Measurements from ENCODE around the gene NUP85. TPM values are rescaled to one million over a fixed set of nuclear protein-coding genes. Genes with fewer than 3 reads are reported as not detected.

NUP85 gene
- polyA plus RNA-seq, 1 experiment = 31.5 TPM

- no peak for TF ChIP-seq CTCF (IDR thresholded peaks at IDR 0.05; ENCODE audit: low read depth, low read length)
- POLR2A ChIA-PET = interaction anchor here (0.6 to 1.2 kb wide), 3 partner anchors 22 to 544 kb away, joined by 3 to 5 read pairs (median 3); partner anchors contain the start of genes GGA3 and MRPS7
- H3K9me3 ChIP-seq (ENCODE audit: control insufficient read depth, insufficient read depth, low read length) = no peaks in the 10 kb centered on the region
- H3K27me3 ChIP-seq (ENCODE audit: control insufficient read depth, insufficient read depth, low read length) = no peaks in the 10 kb centered on the region
- H3K4me3 ChIP-seq (ENCODE audit: low read depth, low read length) = no peak overlapping the region
- CTCF ChIA-PET = interaction anchor here (0.6 to 2.6 kb wide), 14 partner anchors 8 to 1516 kb away, joined by 3 to 16 read pairs (median 4); partner anchors contain the start of gene MIF4GD
- DNase-seq (ENCODE audit: low read depth, low spot score) = no peak
- no peak overlapping the region for H3K27ac ChIP-seq (ENCODE audit: low read depth, low read length)
Observed at GRCh38 chr17:75239778-75240393, 34.4 kb downstream of the NUP85 start.

- Histone ChIP-seq H3K27me3 (ENCODE audit: control insufficient read depth, insufficient read depth, low read length) (no peaks in the 10 kb centered on the region), H3K9me3 (ENCODE audit: control insufficient read depth, insufficient read depth, low read length) (no peaks in the 10 kb centered on the region), H3K4me3 (ENCODE audit: low read depth, low read length) (no peak overlapping the region), H3K27ac (ENCODE audit: low read depth, low read length) (no peak overlapping the region)
- DNase-seq (ENCODE audit: low read depth, low spot score) = no peak
- peak; percentile 70 for TF ChIP-seq CTCF (IDR thresholded peaks at IDR 0.05; ENCODE audit: low read depth, low read length)
- ChIA-PET POLR2A (interaction anchor here (0.6 to 1.0 kb wide), 3 partner anchors 51 to 172 kb away, joined by 3 to 4 read pairs (median 4); no protein-coding TSS in a partner anchor), CTCF (interaction anchor here (0.6 to 2.6 kb wide), 11 partner anchors 8 to 1515 kb away, joined by 3 to 14 read pairs (median 4); partner anchors contain the start of gene MIF4GD)
Observed at GRCh38 chr17:75240394-75241142, 35.1 kb downstream of the NUP85 start.

- CTCF ChIA-PET = interaction anchor here (0.7 to 2.6 kb wide), 6 partner anchors 8 to 171 kb away, joined by 3 to 14 read pairs (median 4); no protein-coding TSS in a partner anchor
Observed at GRCh38 chr17:75241143-75241430, 35.6 kb downstream of the NUP85 start.

GRCh38 chr17:75241502-75241901, 36.0 kb downstream of the NUP85 start:
- DNase-seq (ENCODE audit: low read depth, low spot score) = no peak
- POLR2A ChIA-PET = interaction anchor here (0.9 kb wide), 1 partner anchor 21 kb away, joined by 3 read pairs; no protein-coding TSS in a partner anchor
- TF ChIP-seq CTCF (IDR thresholded peaks at IDR 0.05; ENCODE audit: low read depth, low read length) = no peak
- CTCF ChIA-PET = interaction anchor here (0.7 to 2.6 kb wide), 4 partner anchors 8 to 171 kb away, joined by 3 to 14 read pairs (median 4); no protein-coding TSS in a partner anchor
- Histone ChIP-seq H3K4me3 (ENCODE audit: low read depth, low read length) (no peak overlapping the region), H3K27me3 (ENCODE audit: control insufficient read depth, insufficient read depth, low read length) (no peaks in the 10 kb centered on the region), H3K9me3 (ENCODE audit: control insufficient read depth, insufficient read depth, low read length) (no peaks in the 10 kb centered on the region), H3K27ac (ENCODE audit: low read depth, low read length) (no peak overlapping the region)

More at GRCh38 chr17:75241143-75241430, 35.6 kb downstream of the NUP85 start:
- Histone ChIP-seq H3K4me3 (ENCODE audit: low read depth, low read length) (no peak overlapping the region), H3K27me3 (ENCODE audit: control insufficient read depth, insufficient read depth, low read length) (no peaks in the 10 kb centered on the region), H3K27ac (ENCODE audit: low read depth, low read length) (no peak overlapping the region), H3K9me3 (ENCODE audit: control insufficient read depth, insufficient read depth, low read length) (no peaks in the 10 kb centered on the region)
- no peak for TF ChIP-seq CTCF (IDR thresholded peaks at IDR 0.05; ENCODE audit: low read depth, low read length)
- POLR2A ChIA-PET = interaction anchor here (0.6 to 1.0 kb wide), 3 partner anchors 51 to 171 kb away, joined by 3 to 4 read pairs (median 4); no protein-coding TSS in a partner anchor
- no peak for DNase-seq (ENCODE audit: low read depth, low spot score)

Data from AG04450 (cell line).